ENCODE data around the gene ARID5A. TPM values are rescaled to one million over a fixed set of nuclear protein-coding genes. Genes with fewer than 3 reads are reported as not detected.

Gene ARID5A
- total RNA-seq, 1 experiment from 2014 or later: 7.3 TPM

GRCh38 chr2:96522304-96523203 is 14.0 kb upstream of the ARID5A start:
- H3K27me3 ChIP-seq (replicated peaks; ENCODE audit: insufficient read depth, low read depth, low read length, poor library complexity): no peaks in the 10 kb centered on the region
- H3K4me3 ChIP-seq (ENCODE audit: low read depth, low read length, poor library complexity, severe bottlenecking): no peak overlapping the region
- H3K27ac ChIP-seq (ENCODE audit: low read depth, low read length, poor library complexity, severe bottlenecking): no peak overlapping the region
- ChIA-PET POLR2A (ENCODE audit: low non-redundant PET) (no interaction called here), CTCF (no interaction called here)
- no peaks in the 10 kb centered on the region for H3K4me1 ChIP-seq (ENCODE audit: insufficient read depth, low read length, poor library complexity, severe bottlenecking)
- no peak for TF ChIP-seq EZH2 (IDR thresholded peaks at IDR 0.05; ENCODE audit: borderline replicate concordance, low read depth, low read length, poor library complexity, severe bottlenecking)
- TF ChIP-seq, protein P1, sequence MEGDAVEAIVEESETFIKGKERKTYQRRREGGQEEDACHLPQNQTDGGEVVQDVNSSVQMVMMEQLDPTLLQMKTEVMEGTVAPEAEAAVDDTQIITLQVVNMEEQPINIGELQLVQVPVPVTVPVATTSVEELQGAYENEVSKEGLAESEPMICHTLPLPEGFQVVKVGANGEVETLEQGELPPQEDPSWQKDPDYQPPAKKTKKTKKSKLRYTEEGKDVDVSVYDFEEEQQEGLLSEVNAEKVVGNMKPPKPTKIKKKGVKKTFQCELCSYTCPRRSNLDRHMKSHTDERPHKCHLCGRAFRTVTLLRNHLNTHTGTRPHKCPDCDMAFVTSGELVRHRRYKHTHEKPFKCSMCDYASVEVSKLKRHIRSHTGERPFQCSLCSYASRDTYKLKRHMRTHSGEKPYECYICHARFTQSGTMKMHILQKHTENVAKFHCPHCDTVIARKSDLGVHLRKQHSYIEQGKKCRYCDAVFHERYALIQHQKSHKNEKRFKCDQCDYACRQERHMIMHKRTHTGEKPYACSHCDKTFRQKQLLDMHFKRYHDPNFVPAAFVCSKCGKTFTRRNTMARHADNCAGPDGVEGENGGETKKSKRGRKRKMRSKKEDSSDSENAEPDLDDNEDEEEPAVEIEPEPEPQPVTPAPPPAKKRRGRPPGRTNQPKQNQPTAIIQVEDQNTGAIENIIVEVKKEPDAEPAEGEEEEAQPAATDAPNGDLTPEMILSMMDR (conservative IDR thresholded peaks at IDR 0.05; ENCODE audit: low read depth, low read length): no peak
- H3K36me3 ChIP-seq (ENCODE audit: insufficient read depth, low read length, poor library complexity, severe bottlenecking): no peaks in the 10 kb centered on the region
- no TSS peak for BruUV-seq (replicated peaks)
- DNase-seq (ENCODE audit: low spot score): no peak
- H3K9me3 ChIP-seq (ENCODE audit: low read depth, low read length, poor library complexity, severe bottlenecking): no peaks in the 10 kb centered on the region
- intact Hi-C loops (cut with micrococcal nuclease; ENCODE audit: unreplicated experiment): no loop called here

GRCh38 chr2:96523659-96524481 is 12.7 kb upstream of the ARID5A start:
- Histone ChIP-seq H3K27ac (ENCODE audit: low read depth, low read length, poor library complexity, severe bottlenecking) (no peak overlapping the region), H3K4me1 (ENCODE audit: insufficient read depth, low read length, poor library complexity, severe bottlenecking) (peaks cover 10% of the 10 kb centered on the region), H3K9me3 (ENCODE audit: low read depth, low read length, poor library complexity, severe bottlenecking) (no peaks in the 10 kb centered on the region), H3K4me3 (ENCODE audit: low read depth, low read length, poor library complexity, severe bottlenecking) (no peak overlapping the region), H3K27me3 (replicated peaks; ENCODE audit: insufficient read depth, low read depth, low read length, poor library complexity) (no peaks in the 10 kb centered on the region), H3K36me3 (ENCODE audit: insufficient read depth, low read length, poor library complexity, severe bottlenecking) (no peaks in the 10 kb centered on the region)
- intact Hi-C loops (cut with micrococcal nuclease; ENCODE audit: unreplicated experiment): no loop called here
- CTCF ChIA-PET: interaction anchor here (0.6 to 0.7 kb wide), 3 partner anchors 14 to 531 kb away, joined by 3 to 4 read pairs (median 3); no protein-coding TSS in a partner anchor
- POLR2A ChIA-PET (ENCODE audit: low non-redundant PET): no interaction called here
- TF ChIP-seq EZH2 (IDR thresholded peaks at IDR 0.05; ENCODE audit: borderline replicate concordance, low read depth, low read length, poor library complexity, severe bottlenecking): no peak
- TF ChIP-seq, protein P1 (conservative IDR thresholded peaks at IDR 0.05; ENCODE audit: low read depth, low read length): no peak
- no TSS peak for BruUV-seq (replicated peaks)
- no peak for DNase-seq (ENCODE audit: low spot score)

GRCh38 chr2:96524482-96525210 is 11.9 kb upstream of the ARID5A start:
- H3K4me3 ChIP-seq (ENCODE audit: low read depth, low read length, poor library complexity, severe bottlenecking): no peak overlapping the region
- ChIA-PET CTCF (interaction anchor here (0.7 kb wide), 1 partner anchor 129 kb away, joined by 3 read pairs; no protein-coding TSS in a partner anchor), POLR2A (ENCODE audit: low non-redundant PET) (no interaction called here)
- no peak for DNase-seq (ENCODE audit: low spot score)
- BruUV-seq (replicated peaks): no TSS peak
- no peaks in the 10 kb centered on the region for H3K36me3 ChIP-seq (ENCODE audit: insufficient read depth, low read length, poor library complexity, severe bottlenecking)
- no peaks in the 10 kb centered on the region for H3K27me3 ChIP-seq (replicated peaks; ENCODE audit: insufficient read depth, low read depth, low read length, poor library complexity)
- peaks cover 10% of the 10 kb centered on the region for H3K4me1 ChIP-seq (ENCODE audit: insufficient read depth, low read length, poor library complexity, severe bottlenecking)
- no peaks in the 10 kb centered on the region for H3K9me3 ChIP-seq (ENCODE audit: low read depth, low read length, poor library complexity, severe bottlenecking)
- H3K27ac ChIP-seq (ENCODE audit: low read depth, low read length, poor library complexity, severe bottlenecking): no peak overlapping the region
- TF ChIP-seq, protein P1 (conservative IDR thresholded peaks at IDR 0.05; ENCODE audit: low read depth, low read length): no peak
- no peak for TF ChIP-seq EZH2 (IDR thresholded peaks at IDR 0.05; ENCODE audit: borderline replicate concordance, low read depth, low read length, poor library complexity, severe bottlenecking)
- intact Hi-C loops (cut with micrococcal nuclease; ENCODE audit: unreplicated experiment): no loop called here
